ENCODE results near the gene PLCZ1. TPM values are rescaled to one million over a fixed set of nuclear protein-coding genes. Genes with fewer than 3 reads are reported as not detected.

PLCZ1 gene
- total RNA-seq, 2 experiments from 2014 or later: not detected

DNA sequence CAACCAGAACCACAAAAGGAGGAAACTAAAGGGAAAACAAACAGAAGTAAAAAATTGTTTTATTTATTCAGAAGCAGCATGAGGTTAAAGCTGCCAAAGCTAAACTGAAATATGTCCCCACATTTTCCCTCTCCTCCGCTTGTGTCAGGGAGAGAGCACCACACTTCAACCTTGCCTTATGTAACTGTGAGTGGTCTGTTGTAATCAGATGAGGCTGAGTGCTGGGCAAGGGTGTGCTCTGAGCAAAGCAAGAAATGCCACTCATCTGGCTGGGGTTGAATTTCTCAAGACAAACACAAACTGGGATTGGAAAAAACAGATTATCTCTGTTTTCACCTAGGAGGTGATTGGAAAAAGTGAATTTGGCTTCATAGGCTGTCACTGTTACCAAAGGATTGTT is 12.3 kb upstream of the PLCZ1 start:
- Histone ChIP-seq H3K36me3 (ENCODE audit: insufficient read depth, low read length) (no peaks in the 10 kb centered on the region), H3K27ac (ENCODE audit: low read depth in 1 of 2, low read length in 2 of 2) (no peak overlapping the region), H3K4me1 (ENCODE audit: insufficient read depth, low read length) (no peaks in the 10 kb centered on the region), H3K27me3 (ENCODE audit: control insufficient read depth in 1 of 2, insufficient read depth in 2 of 2, low read length in 2 of 2) (no peaks in the 10 kb centered on the region), H3K9me3 (ENCODE audit: control insufficient read depth in 1 of 2, insufficient read depth in 1 of 2, low read length in 2 of 2) (no peaks in the 10 kb centered on the region), H3K4me3 (ENCODE audit: low read length) (no peak overlapping the region)
- ChIA-PET CTCF (no interaction called here), POLR2A (no interaction called here)
- H3K36me3 Mint-ChIP-seq (ENCODE audit: low read depth): no peaks in the 10 kb centered on the region
- no peak overlapping the region for H3K4me3 Mint-ChIP-seq
- TF ChIP-seq, protein P1, sequence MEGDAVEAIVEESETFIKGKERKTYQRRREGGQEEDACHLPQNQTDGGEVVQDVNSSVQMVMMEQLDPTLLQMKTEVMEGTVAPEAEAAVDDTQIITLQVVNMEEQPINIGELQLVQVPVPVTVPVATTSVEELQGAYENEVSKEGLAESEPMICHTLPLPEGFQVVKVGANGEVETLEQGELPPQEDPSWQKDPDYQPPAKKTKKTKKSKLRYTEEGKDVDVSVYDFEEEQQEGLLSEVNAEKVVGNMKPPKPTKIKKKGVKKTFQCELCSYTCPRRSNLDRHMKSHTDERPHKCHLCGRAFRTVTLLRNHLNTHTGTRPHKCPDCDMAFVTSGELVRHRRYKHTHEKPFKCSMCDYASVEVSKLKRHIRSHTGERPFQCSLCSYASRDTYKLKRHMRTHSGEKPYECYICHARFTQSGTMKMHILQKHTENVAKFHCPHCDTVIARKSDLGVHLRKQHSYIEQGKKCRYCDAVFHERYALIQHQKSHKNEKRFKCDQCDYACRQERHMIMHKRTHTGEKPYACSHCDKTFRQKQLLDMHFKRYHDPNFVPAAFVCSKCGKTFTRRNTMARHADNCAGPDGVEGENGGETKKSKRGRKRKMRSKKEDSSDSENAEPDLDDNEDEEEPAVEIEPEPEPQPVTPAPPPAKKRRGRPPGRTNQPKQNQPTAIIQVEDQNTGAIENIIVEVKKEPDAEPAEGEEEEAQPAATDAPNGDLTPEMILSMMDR (IDR thresholded peaks at IDR 0.05): no peak
- H3K4me1 Mint-ChIP-seq (ENCODE audit: low read depth): no peaks in the 10 kb centered on the region
- ATAC-seq (ENCODE audit: poor library complexity): no peak
- no peaks in the 10 kb centered on the region for H3K9me3 Mint-ChIP-seq
- no peak overlapping the region for H3K27ac Mint-ChIP-seq
- intact Hi-C loops (cut with DNase I, micrococcal nuclease): no loop called here
- H3K27me3 Mint-ChIP-seq: no peaks in the 10 kb centered on the region
- DNase-seq: no peak

GRCh38 chr12:18749386-18749957 is 11.7 kb upstream of the PLCZ1 start:
- no peak overlapping the region for H3K27ac Mint-ChIP-seq
- ATAC-seq (ENCODE audit: poor library complexity): no peak
- POLR2A ChIA-PET: no interaction called here

DNA sequence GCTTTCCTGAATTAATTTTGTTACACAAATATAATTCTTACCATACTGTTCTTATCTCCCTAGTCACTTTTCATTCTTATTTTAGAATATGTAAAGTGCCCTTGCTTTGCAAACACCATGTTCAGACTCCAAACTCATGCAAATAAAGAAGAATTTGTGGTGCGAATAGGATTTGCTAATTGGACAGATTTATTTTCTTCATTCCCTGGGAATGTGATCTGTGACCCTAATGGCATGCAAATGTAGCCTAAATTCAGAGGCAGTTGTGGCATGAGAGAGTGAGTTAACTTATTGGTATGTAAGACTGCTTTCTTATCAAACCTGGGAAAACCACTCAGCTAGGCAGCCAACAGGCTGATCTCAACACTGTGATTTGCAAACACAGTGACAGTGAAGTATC is 10.1 kb upstream of the PLCZ1 start:
- H3K27ac Mint-ChIP-seq: no peak overlapping the region
- no peak overlapping the region for H3K4me3 Mint-ChIP-seq
- no peaks in the 10 kb centered on the region for H3K36me3 ChIP-seq (ENCODE audit: insufficient read depth, low read length)
- H3K36me3 Mint-ChIP-seq (ENCODE audit: low read depth): no peaks in the 10 kb centered on the region
- DNase-seq: no peak
- H3K27me3 Mint-ChIP-seq: no peaks in the 10 kb centered on the region
- no peaks in the 10 kb centered on the region for H3K9me3 ChIP-seq (ENCODE audit: control insufficient read depth in 1 of 2, insufficient read depth in 1 of 2, low read length in 2 of 2)
- H3K9me3 Mint-ChIP-seq: no peaks in the 10 kb centered on the region
- no peak overlapping the region for H3K27ac ChIP-seq (ENCODE audit: low read depth in 1 of 2, low read length in 2 of 2)
- ChIA-PET CTCF (no interaction called here), POLR2A (no interaction called here)
- H3K27me3 ChIP-seq (ENCODE audit: control insufficient read depth in 1 of 2, insufficient read depth in 2 of 2, low read length in 2 of 2): no peaks in the 10 kb centered on the region
- no peak for ATAC-seq (ENCODE audit: poor library complexity)
- H3K4me1 Mint-ChIP-seq (ENCODE audit: low read depth): no peaks in the 10 kb centered on the region
- no peak overlapping the region for H3K4me3 ChIP-seq (ENCODE audit: low read length)
- no peaks in the 10 kb centered on the region for H3K4me1 ChIP-seq (ENCODE audit: insufficient read depth, low read length)
- intact Hi-C loops (cut with DNase I, micrococcal nuclease): no loop called here
- TF ChIP-seq, protein P1 (IDR thresholded peaks at IDR 0.05): no peak

More at GRCh38 chr12:18749386-18749957, 11.7 kb upstream of the PLCZ1 start:
- intact Hi-C loops (cut with DNase I, micrococcal nuclease): no loop called here
- H3K4me1 Mint-ChIP-seq (ENCODE audit: low read depth): no peaks in the 10 kb centered on the region
- no peak overlapping the region for H3K4me3 Mint-ChIP-seq
- Histone ChIP-seq H3K4me1 (ENCODE audit: insufficient read depth, low read length) (no peaks in the 10 kb centered on the region), H3K27ac (ENCODE audit: low read depth in 1 of 2, low read length in 2 of 2) (no peak overlapping the region), H3K36me3 (ENCODE audit: insufficient read depth, low read length) (no peaks in the 10 kb centered on the region), H3K27me3 (ENCODE audit: control insufficient read depth in 1 of 2, insufficient read depth in 2 of 2, low read length in 2 of 2) (no peaks in the 10 kb centered on the region), H3K4me3 (ENCODE audit: low read length) (no peak overlapping the region), H3K9me3 (ENCODE audit: control insufficient read depth in 1 of 2, insufficient read depth in 1 of 2, low read length in 2 of 2) (no peaks in the 10 kb centered on the region)
- no peaks in the 10 kb centered on the region for H3K9me3 Mint-ChIP-seq
- CTCF ChIA-PET: no interaction called here
- TF ChIP-seq, protein P1 (IDR thresholded peaks at IDR 0.05): no peak
- H3K27me3 Mint-ChIP-seq: no peaks in the 10 kb centered on the region
- H3K36me3 Mint-ChIP-seq (ENCODE audit: low read depth): no peaks in the 10 kb centered on the region
- no peak for DNase-seq

Data from CD4-positive, alpha-beta T cell (primary cell).